Keratinocyte (primary cell): ENCODE data around the gene TIRAP. TPM values are rescaled to one million over a fixed set of nuclear protein-coding genes. Genes with fewer than 3 reads are reported as not detected.

Experiments
- DNase-seq: peaks from one replicate; pipeline ENCODE4 v3.0.0-alpha.2; 2011; ENCODE audit warnings: low read depth, missing footprints, low spot score
- FAIRE-seq: peaks from 2 replicates; lab custom pipeline; 2011; peaks lifted over from hg19 to GRCh38; lab: Jason Lieb, UNC
- H2AFZ ChIP-seq: 2 replicates; pipeline ENCODE4 v1.6.0; 2012; ENCODE audit warnings: low read length, control low read depth, inconsistent platforms; ENCODE audit not compliant: control insufficient read depth
- H3K27ac ChIP-seq: 2 replicates; pipeline ENCODE4 v1.5.1; 2011; ENCODE audit warnings: low read length; ENCODE audit not compliant: control insufficient read depth, insufficient read depth
- H3K27me3 ChIP-seq: 3 replicates; pipeline ENCODE4 v1.6.0; 2011; ENCODE audit warnings: low read length; ENCODE audit not compliant: control insufficient read depth, insufficient read depth; ENCODE audit errors: extremely low read depth
- H3K36me3 ChIP-seq, 2 experiments: 2 replicates in 1 of 2; 3 replicates in 1 of 2; pipeline ENCODE4 v1.5.1; 2011; ENCODE audit warnings: low read length in 2 of 2, mild to moderate bottlenecking in 1 of 2; ENCODE audit not compliant: control insufficient read depth in 2 of 2, insufficient read depth in 2 of 2; ENCODE audit errors: extremely low read depth in 1 of 2
- H3K4me1 ChIP-seq: 3 replicates; pipeline ENCODE4 v1.5.1; 2011; ENCODE audit warnings: low read length; ENCODE audit not compliant: control insufficient read depth, insufficient read depth; ENCODE audit errors: extremely low read depth
- H3K4me2 ChIP-seq: 3 replicates; pipeline ENCODE4 v1.6.0; 2011; ENCODE audit warnings: low read depth, low read length; ENCODE audit not compliant: control insufficient read depth, insufficient read depth; ENCODE audit errors: extremely low read depth
- H3K4me3 ChIP-seq, 3 experiments: fragments of 200-600 bp in 1 of 3; sonication (generic) in 1 of 3; 2 replicates in 2 of 3; 3 replicates in 1 of 3; pipeline ENCODE4 v1.5.1; 2011 to 2016; ENCODE audit warnings: low read length in 3 of 3, mild to moderate bottlenecking in 3 of 3, control low read depth in 2 of 3, inconsistent platforms in 1 of 3, low read depth in 1 of 3, mixed read lengths in 1 of 3, mixed run types in 1 of 3, moderate library complexity in 1 of 3; ENCODE audit not compliant: control insufficient read depth in 2 of 3, insufficient read depth in 2 of 3; ENCODE audit errors: extremely low read depth in 1 of 3
- H3K79me2 ChIP-seq: 2 replicates; pipeline ENCODE4 v1.6.0; 2012; ENCODE audit warnings: low read length; ENCODE audit not compliant: control insufficient read depth, insufficient read depth
- H3K9ac ChIP-seq: 3 replicates; pipeline ENCODE4 v1.6.0; 2011; ENCODE audit warnings: low read length; ENCODE audit not compliant: control insufficient read depth, insufficient read depth; ENCODE audit errors: extremely low read depth
- H3K9me1 ChIP-seq: 3 replicates; pipeline ENCODE4 v1.6.0; 2011; ENCODE audit warnings: low read length; ENCODE audit not compliant: control insufficient read depth, insufficient read depth; ENCODE audit errors: extremely low read depth
- H3K9me3 ChIP-seq: 2 replicates; pipeline ENCODE4 v1.5.1; 2012; ENCODE audit warnings: low read depth, low read length; ENCODE audit not compliant: control insufficient read depth
- H4K20me1 ChIP-seq: 3 replicates; pipeline ENCODE4 v1.6.0; 2011; ENCODE audit warnings: low read length; ENCODE audit not compliant: control insufficient read depth, insufficient read depth; ENCODE audit errors: extremely low read depth
- CTCF ChIP-seq, 3 experiments: IDR thresholded peaks in 1 of 3; conservative IDR thresholded peaks in 1 of 3; optimal IDR thresholded peaks in 1 of 3; 2 replicates in 2 of 3; 3 replicates in 1 of 3; pipeline versions ENCODE3 to v1.5.1; 2011; ENCODE audit warnings: low read length in 3 of 3, mild to moderate bottlenecking in 3 of 3, moderate library complexity in 2 of 3, control low read depth in 1 of 3, inconsistent platforms in 1 of 3; ENCODE audit not compliant: insufficient read depth in 2 of 3; ENCODE audit errors: extremely low read depth in 1 of 3
- EZH2 ChIP-seq: IDR thresholded peaks from one replicate; pipeline ENCODE4 v1.6.1; 2012; ENCODE audit warnings: inconsistent platforms, mild to moderate bottlenecking, low read length, moderate library complexity
- dilution Hi-C: fragments of 300-500 bp; cut with MboI; formaldehyde crosslinking; loops from one replicate; pipeline ENCODE4 v1.7.0; 2020; ENCODE audit warnings: low sequenced_read_pairs; ENCODE audit not compliant: extremely low pct_ligation_motif_present
- polyA plus RNA-seq, 5 experiments: library from polyadenylated mRNA; depleted of rRNA in 3 of 5; stranded (reverse) in 3 of 5; stranded (forward) in 1 of 5; unstranded in 1 of 5; fragments of >200 nt; gene quantifications; 1 replicate in 1 of 5; 2 replicates in 3 of 5; 3 replicates in 1 of 5; pipeline versions ENCODE4 v1.2.1 to v1.2.3, GENCODE V29; 2011 to 2012; ENCODE audit warnings: missing spikeins in 2 of 5, low read depth in 1 of 5, low replicate concordance in 1 of 5

Gene TIRAP
- polyA plus RNA-seq, 1 donor (not counting 4 experiments of a cell fraction or from before 2014, with no cell fraction given) = 3.2 TPM

- H3K9ac ChIP-seq = peak overlapping the region; percentile 80
- dilution Hi-C loops = no loop called here
- H3K27ac ChIP-seq = peak overlapping the region; percentile 42
- no peaks in the 10 kb centered on the region for H3K27me3 ChIP-seq
- H3K4me1 ChIP-seq = peaks cover 20% of the 10 kb centered on the region
- peaks cover 3 to 5% of the 10 kb centered on the region in 2 experiments for H3K36me3 ChIP-seq
- no peaks in the 10 kb centered on the region for H3K9me3 ChIP-seq
- no peaks in the 10 kb centered on the region for H3K9me1 ChIP-seq
- TF ChIP-seq CTCF (optimal IDR thresholded peaks at IDR 0.05 in 1 of 3, IDR thresholded peaks at IDR 0.05 in 1 of 3, conservative IDR thresholded peaks at IDR 0.05 in 1 of 3; ENCODE audit: extremely low read depth in 1 of 3, insufficient read depth in 2 of 3, low read length in 3 of 3) = no peak
- no peak for TF ChIP-seq EZH2
- H3K79me2 ChIP-seq = no peaks in the 10 kb centered on the region
- H4K20me1 ChIP-seq = no peaks in the 10 kb centered on the region
- peak overlapping the region; percentile 98 for H3K4me2 ChIP-seq
- DNase-seq = no peak
- peak overlapping the region; percentile 56 to 82 (median 74) for H3K4me3 ChIP-seq
- peak overlapping the region; percentile 84 for H2AFZ ChIP-seq
- no peak for FAIRE-seq
These were observed 545 bp upstream of the TIRAP start for GRCh38 chr11:126282361-126282735.

GRCh38 chr11:126284829-126285228, 1.9 kb downstream of the TIRAP start:
- Histone ChIP-seq H3K4me2 (peak overlapping the region; percentile 12), H3K27ac (no peak overlapping the region), H3K4me3 (no peak overlapping the region), H3K79me2 (no peaks in the 10 kb centered on the region), H3K9ac (no peak overlapping the region), H3K4me1 (peaks cover 20% of the 10 kb centered on the region), H3K9me3 (no peaks in the 10 kb centered on the region), H4K20me1 (no peaks in the 10 kb centered on the region), H3K9me1 (no peaks in the 10 kb centered on the region), H3K27me3 (no peaks in the 10 kb centered on the region), H3K36me3 (peaks cover 0 to 2% of the 10 kb centered on the region in 2 experiments), H2AFZ (no peak overlapping the region)
- no peak for DNase-seq
- TF ChIP-seq CTCF (optimal IDR thresholded peaks at IDR 0.05 in 1 of 3, IDR thresholded peaks at IDR 0.05 in 1 of 3, conservative IDR thresholded peaks at IDR 0.05 in 1 of 3; ENCODE audit: extremely low read depth in 1 of 3, insufficient read depth in 2 of 3, low read length in 3 of 3) (no peak), EZH2 (no peak)
- dilution Hi-C loops = no loop called here
- peak; percentile 79 for FAIRE-seq
